ENCODE measurements around the gene GTPBP6. TPM values are rescaled to one million over a fixed set of nuclear protein-coding genes. Genes with fewer than 3 reads are reported as not detected.
"Not testable (repeated sequence)": the region's sequence is repeated elsewhere in the genome, so short reads cannot be mapped to it uniquely, and the experiment has no call there.

The GTPBP6 gene
- total and polyA plus RNA-seq, 7 donors = 48.1 to 63.4 (median 50.0) TPM

DNA sequence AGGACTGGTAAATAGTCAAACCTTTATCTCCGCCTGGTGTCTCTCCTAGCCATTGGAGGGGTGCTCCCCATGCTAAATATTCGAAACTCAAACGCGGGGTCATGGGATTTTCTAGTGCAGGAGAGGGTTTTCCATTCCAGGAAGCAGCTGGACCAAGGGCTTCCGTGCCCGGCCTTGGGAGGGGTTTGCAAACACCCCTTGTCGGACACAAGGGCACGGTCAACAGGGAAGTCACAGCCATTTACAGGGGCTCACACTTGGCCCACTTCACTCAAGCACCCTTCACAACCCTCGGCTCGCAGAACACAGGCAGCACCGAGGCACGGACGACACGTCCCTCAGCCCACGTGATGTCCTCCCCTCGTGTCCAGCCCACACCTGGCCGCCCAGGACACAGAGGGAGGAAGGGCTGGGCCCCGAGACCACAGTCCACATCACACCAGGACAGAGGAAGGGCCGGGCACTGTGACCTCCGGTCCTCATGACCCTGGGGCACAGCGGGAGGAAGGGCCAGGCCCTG lies 47.7 kb downstream of the GTPBP6 start:
- ATAC-seq = no peak
- DNase-seq = peak in 1 of 2 donors; percentile 43
- Histone ChIP-seq H3K4me1 (no peaks in the 10 kb centered on the region), H3K36me3 (ENCODE audit: insufficient read depth in 1 of 2, low read depth in 1 of 2) (no peaks in the 10 kb centered on the region), H3K27ac (no peak overlapping the region), H3K4me3 (no peak overlapping the region), H3K9me3 (no peaks in the 10 kb centered on the region), H3K27me3 (ENCODE audit: insufficient read depth in 3 of 3, low read length in 2 of 3) (peaks cover 0 to 3% (median 0%) of the 10 kb centered on the region in 3 donors)
- intact Hi-C loops (cut with DNase I) = no loop called here
- WGBS, 3 donors = 64 to 91% (median 87%) methylated on average over 19 to 21 of the region's 21 CpGs
- TF ChIP-seq, protein P1, sequence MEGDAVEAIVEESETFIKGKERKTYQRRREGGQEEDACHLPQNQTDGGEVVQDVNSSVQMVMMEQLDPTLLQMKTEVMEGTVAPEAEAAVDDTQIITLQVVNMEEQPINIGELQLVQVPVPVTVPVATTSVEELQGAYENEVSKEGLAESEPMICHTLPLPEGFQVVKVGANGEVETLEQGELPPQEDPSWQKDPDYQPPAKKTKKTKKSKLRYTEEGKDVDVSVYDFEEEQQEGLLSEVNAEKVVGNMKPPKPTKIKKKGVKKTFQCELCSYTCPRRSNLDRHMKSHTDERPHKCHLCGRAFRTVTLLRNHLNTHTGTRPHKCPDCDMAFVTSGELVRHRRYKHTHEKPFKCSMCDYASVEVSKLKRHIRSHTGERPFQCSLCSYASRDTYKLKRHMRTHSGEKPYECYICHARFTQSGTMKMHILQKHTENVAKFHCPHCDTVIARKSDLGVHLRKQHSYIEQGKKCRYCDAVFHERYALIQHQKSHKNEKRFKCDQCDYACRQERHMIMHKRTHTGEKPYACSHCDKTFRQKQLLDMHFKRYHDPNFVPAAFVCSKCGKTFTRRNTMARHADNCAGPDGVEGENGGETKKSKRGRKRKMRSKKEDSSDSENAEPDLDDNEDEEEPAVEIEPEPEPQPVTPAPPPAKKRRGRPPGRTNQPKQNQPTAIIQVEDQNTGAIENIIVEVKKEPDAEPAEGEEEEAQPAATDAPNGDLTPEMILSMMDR (IDR thresholded peaks at IDR 0.05) = no peak

DNA sequence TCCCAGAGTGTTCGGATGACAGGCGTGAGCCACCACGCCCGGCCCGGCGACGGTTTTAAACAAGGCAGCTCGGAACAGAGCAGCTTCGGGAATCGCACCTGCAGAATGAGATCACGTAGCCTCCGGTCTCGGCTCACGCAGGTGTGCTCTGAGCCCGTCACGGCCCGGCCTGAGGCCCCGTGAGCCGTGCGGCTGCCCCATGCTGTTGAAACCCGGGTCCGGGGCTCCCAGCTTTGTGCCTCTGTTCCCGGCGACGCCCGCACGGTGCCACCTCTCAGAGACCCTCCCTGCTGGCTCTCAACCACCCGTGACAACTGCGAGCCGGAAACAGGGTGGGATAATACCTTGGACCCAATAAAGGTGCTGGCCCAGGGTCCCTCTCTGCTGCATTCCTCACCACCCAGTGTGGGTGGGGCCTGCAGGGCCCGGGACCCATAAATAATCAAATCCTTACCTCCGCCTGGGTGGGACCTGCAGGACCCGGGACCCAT lies 50.8 kb downstream of the GTPBP6 start:
- intact Hi-C loops (cut with DNase I) = no loop called here
- WGBS, 3 donors = 80 to 85% (median 83%) methylated on average over 33 of the region's 33 CpGs
- ATAC-seq = no peak
- Histone ChIP-seq H3K4me3 (no peak overlapping the region), H3K36me3 (ENCODE audit: insufficient read depth in 1 of 2, low read depth in 1 of 2) (no peaks in the 10 kb centered on the region), H3K4me1 (no peaks in the 10 kb centered on the region), H3K27me3 (ENCODE audit: insufficient read depth in 3 of 3, low read length in 2 of 3) (no peaks in the 10 kb centered on the region), H3K27ac (no peak overlapping the region), H3K9me3 (no peaks in the 10 kb centered on the region)
- TF ChIP-seq, protein P1 (IDR thresholded peaks at IDR 0.05) = no peak
- DNase-seq = peak in 1 of 2 donors; percentile 27

DNA sequence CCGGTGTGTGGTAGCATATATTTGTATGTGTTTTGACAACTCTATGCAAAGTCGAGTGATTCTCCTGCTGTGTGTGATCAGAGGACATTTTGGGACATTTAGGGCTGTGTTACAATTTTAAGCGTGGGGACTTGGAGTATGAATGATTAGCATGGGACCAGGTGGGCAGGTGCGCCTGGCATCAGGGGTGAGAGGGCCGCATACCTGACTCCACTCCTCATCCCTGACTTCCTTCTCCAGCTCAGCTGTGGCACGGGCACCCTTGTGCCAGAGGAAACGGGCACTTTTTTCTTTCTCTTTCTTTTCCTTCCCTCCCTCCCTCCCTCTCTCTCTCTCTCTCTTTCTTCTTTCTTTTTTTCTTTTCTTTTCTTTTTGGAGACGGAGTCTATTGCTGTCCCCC lies 53.1 kb downstream of the GTPBP6 start:
- H3K9me3 ChIP-seq = no peaks in the 10 kb centered on the region
- H3K27ac ChIP-seq = no peak overlapping the region
- 77 to 86% (median 85%) methylated on average over 8 of the region's 8 CpGs for WGBS, 3 donors
- TF ChIP-seq, protein P1 (IDR thresholded peaks at IDR 0.05) = no peak
- intact Hi-C loops (cut with DNase I) = no loop called here
- no peaks in the 10 kb centered on the region for H3K36me3 ChIP-seq (ENCODE audit: insufficient read depth in 1 of 2, low read depth in 1 of 2)
- ATAC-seq (no peak), DNase-seq (no peak)
- no peaks in the 10 kb centered on the region for H3K4me1 ChIP-seq
- no peak overlapping the region for H3K4me3 ChIP-seq
- H3K27me3 ChIP-seq (ENCODE audit: insufficient read depth in 3 of 3, low read length in 2 of 3) = peaks cover 0 to 1% (median 0%) of the 10 kb centered on the region in 3 donors

DNA sequence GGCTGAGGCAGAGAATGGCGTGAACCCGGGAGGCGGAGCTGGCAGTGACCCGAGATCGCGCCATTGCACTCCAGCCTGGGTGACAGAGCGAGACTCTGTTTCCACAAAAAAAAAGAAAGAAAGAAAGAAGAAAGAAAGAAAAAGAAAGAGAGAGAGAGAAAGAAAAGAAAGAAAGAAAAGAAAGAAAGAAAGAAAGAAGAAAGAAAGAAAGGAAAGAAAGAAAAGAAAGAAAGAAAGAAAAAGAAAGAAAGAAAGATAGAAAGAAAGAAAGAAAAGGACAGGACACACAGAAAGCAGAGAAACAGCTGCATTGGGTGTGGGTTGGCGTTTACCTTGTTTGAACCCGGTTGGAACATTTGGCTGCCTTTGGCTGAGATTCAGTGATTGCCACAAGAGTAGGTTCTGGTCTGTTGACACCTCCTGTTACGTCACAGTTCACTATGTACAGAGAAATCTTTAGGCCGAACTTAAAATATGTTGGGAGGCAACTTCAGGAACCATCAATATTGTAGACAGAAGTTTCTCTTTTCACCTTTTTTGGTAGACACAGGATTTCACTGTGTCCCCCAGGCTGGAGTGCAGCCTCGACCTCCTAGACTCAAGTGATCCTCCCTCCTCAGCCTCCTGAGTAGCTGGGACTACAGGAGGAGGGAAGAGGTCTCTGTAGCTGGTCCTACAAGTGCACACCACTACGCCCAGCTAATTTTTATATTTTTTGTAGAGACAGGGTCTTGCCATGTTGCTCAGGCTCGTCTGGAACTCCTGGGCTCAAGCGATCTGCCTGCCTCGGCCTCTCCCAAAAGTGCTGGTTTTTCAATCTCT lies 53.8 kb downstream of the GTPBP6 start:
- H3K27ac ChIP-seq = no peak overlapping the region
- no peaks in the 10 kb centered on the region for H3K36me3 ChIP-seq (ENCODE audit: insufficient read depth in 1 of 2, low read depth in 1 of 2)
- ATAC-seq (no peak), DNase-seq (peak in 1 of 2 donors; percentile 3)
- no peaks in the 10 kb centered on the region for H3K4me1 ChIP-seq
- no peak overlapping the region for H3K4me3 ChIP-seq
- H3K27me3 ChIP-seq (ENCODE audit: insufficient read depth in 3 of 3, low read length in 2 of 3) = peaks cover 0 to 1% (median 0%) of the 10 kb centered on the region in 3 donors
- TF ChIP-seq, protein P1 (IDR thresholded peaks at IDR 0.05) = no peak
- intact Hi-C loops (cut with DNase I) = no loop called here
- 75 to 78% (median 76%) methylated on average over 16 of the region's 16 CpGs for WGBS, 3 donors
- H3K9me3 ChIP-seq = no peaks in the 10 kb centered on the region

DNA sequence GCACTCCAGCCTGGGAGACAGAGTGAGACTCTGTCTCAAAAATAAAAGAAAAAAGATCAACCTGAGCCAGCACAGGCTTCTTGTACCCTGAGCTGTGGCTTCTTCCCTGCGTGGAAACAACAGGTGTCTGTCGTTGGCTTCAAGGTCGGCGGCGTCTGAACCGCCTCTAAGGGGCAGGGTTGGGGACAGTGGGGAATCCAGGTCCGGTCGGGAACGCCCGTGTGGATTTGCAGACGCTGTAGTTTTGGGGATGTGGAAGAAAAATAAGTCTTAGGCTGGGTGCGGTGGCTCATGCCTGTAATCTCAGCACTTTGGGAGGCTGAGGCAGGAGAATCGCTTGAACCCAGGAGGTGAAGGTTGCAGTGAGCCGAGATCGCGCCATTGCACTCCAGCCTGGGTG lies 54.6 kb downstream of the GTPBP6 start:
- H3K36me3 ChIP-seq (ENCODE audit: insufficient read depth in 1 of 2, low read depth in 1 of 2); H3K4me1 ChIP-seq; H3K27me3 ChIP-seq (ENCODE audit: insufficient read depth in 3 of 3, low read length in 2 of 3); H3K9me3 ChIP-seq; H3K27ac ChIP-seq; H3K4me3 ChIP-seq; ATAC-seq; intact Hi-C loops (cut with DNase I): not testable (repeated sequence)
- DNase-seq = peak in 1 of 2 donors; percentile 36
- WGBS, 3 donors = 85 to 89% (median 87%) methylated on average over 16 of the region's 16 CpGs

All from psoas muscle (tissue), 8 donors.